HFFc6 (cell line): ENCODE results near the gene RILP. TPM values are rescaled to one million over a fixed set of nuclear protein-coding genes. Genes with fewer than 3 reads are reported as not detected.
"Not testable (repeated sequence)": the region's sequence is repeated elsewhere in the genome, so short reads cannot be mapped to it uniquely, and the experiment has no call there.

ENCODE experiments used
- DNase-seq: peaks from one replicate; pipeline ENCODE4 v3.0.0-alpha.2; 2018
- H3K27ac Mint-ChIP-seq: 2 replicates; pipeline ENCODE4 v1.8.0; 2020; ENCODE audit warnings: mild to moderate bottlenecking, mixed read lengths
- H3K27me3 Mint-ChIP-seq: 2 replicates; pipeline ENCODE4 v1.8.0; 2021; ENCODE audit warnings: mild to moderate bottlenecking, moderate library complexity, mixed read lengths; ENCODE audit not compliant: insufficient read depth
- H3K36me3 Mint-ChIP-seq: 2 replicates; pipeline ENCODE4 v1.8.0; 2021; ENCODE audit warnings: low read depth, mixed read lengths
- H3K4me1 Mint-ChIP-seq: 2 replicates; pipeline ENCODE4 v1.8.0; 2020; ENCODE audit warnings: low read depth, mixed read lengths
- H3K4me3 Mint-ChIP-seq: 2 replicates; pipeline ENCODE4 v1.8.0; 2020; ENCODE audit warnings: mild to moderate bottlenecking, moderate library complexity, mixed read lengths
- H3K9me3 Mint-ChIP-seq: 2 replicates; pipeline ENCODE4 v1.8.0; 2020; ENCODE audit warnings: mild to moderate bottlenecking, mixed read lengths
- total RNA-seq, 6 experiments: library from RNA; stranded (reverse); fragmentation: NEBNext Ultra II Directional; extraction: Animal tissue kit (Norgen Biotek cat#: 25700); gene quantifications; 2 replicates in 1 of 6; 3 replicates in 5 of 6; pipeline ENCODE4 v1.2.3, GENCODE V29; 2021
- TF ChIP-seq, protein P1 (sequence below): fragments of 200-600 bp; sonication (generic); IDR thresholded peaks from 2 replicates; pipeline ENCODE4 v1.5.0; 2021; ENCODE audit warnings: antibody characterized with exemption, mild to moderate bottlenecking

Gene RILP
- total RNA-seq, 6 experiments from 2014 or later, result 4.6 to 6.5 (median 5.0) TPM

- H3K4me1 Mint-ChIP-seq, result no peaks in the 10 kb centered on the region
- TF ChIP-seq, protein P1, sequence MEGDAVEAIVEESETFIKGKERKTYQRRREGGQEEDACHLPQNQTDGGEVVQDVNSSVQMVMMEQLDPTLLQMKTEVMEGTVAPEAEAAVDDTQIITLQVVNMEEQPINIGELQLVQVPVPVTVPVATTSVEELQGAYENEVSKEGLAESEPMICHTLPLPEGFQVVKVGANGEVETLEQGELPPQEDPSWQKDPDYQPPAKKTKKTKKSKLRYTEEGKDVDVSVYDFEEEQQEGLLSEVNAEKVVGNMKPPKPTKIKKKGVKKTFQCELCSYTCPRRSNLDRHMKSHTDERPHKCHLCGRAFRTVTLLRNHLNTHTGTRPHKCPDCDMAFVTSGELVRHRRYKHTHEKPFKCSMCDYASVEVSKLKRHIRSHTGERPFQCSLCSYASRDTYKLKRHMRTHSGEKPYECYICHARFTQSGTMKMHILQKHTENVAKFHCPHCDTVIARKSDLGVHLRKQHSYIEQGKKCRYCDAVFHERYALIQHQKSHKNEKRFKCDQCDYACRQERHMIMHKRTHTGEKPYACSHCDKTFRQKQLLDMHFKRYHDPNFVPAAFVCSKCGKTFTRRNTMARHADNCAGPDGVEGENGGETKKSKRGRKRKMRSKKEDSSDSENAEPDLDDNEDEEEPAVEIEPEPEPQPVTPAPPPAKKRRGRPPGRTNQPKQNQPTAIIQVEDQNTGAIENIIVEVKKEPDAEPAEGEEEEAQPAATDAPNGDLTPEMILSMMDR, result no peak
- H3K4me3 Mint-ChIP-seq, result no peak overlapping the region
- peaks cover 54% of the 10 kb centered on the region for H3K36me3 Mint-ChIP-seq
- no peaks in the 10 kb centered on the region for H3K9me3 Mint-ChIP-seq
- peaks cover 2% of the 10 kb centered on the region for H3K27me3 Mint-ChIP-seq
- no peak for DNase-seq
- no peak overlapping the region for H3K27ac Mint-ChIP-seq
Observed at GRCh38 chr17:1661045-1661444, 11.4 kb upstream of the RILP start.

DNA sequence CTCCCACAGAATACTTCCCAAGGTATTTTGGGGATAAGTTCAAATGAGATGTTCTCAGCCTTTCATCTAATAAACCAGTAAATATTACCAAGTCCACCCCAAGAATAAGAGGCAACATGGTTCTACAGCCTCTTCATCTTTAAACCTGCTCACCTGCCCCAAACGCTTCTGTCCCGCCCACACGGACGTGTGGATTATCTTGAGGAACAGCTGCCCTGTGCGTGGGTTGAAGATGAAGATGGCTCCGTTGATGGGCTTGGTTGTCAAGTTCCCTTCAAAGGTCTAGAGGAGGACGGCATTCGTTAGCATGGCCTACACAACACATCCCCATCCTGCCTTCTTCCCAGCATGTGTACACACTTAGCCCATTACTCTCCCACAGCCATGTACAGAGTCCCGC, 8.4 kb upstream of the RILP start:
- no peak overlapping the region for H3K4me3 Mint-ChIP-seq

DNA sequence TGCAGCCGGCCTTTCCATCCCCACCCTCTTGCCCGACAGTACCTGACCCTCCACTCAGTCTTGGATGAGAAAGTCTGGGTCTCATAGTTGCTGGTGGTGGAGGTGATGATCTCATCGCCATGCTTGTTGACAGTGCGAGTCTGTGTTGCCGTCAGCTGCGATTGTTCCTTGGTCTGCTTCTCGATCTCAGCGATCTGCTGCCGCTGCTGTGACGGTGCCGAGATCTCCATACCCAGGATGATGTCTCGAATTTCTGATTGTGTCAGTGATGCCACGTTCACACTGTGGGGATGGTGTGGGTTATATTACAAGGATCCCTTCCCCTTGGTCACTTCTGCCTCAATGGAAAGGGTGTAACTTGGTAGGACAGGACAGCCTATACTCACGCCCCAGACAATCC, 4.1 kb upstream of the RILP start:
- Mint-ChIP-seq H3K4me3 (no peak overlapping the region), H3K36me3 (peaks cover 50% of the 10 kb centered on the region), H3K4me1 (peaks cover 7% of the 10 kb centered on the region), H3K27ac (no peak overlapping the region), H3K27me3 (no peaks in the 10 kb centered on the region; the same call in 1 of the 2 replicates), H3K9me3 (no peaks in the 10 kb centered on the region)
- TF ChIP-seq, protein P1, result no peak
- DNase-seq, result no peak

More for the DNA sequence above, 8.4 kb upstream of the RILP start:
- Mint-ChIP-seq H3K27ac (no peak overlapping the region), H3K36me3 (peaks cover 71% of the 10 kb centered on the region), H3K9me3 (no peaks in the 10 kb centered on the region), H3K27me3 (peaks cover 2% of the 10 kb centered on the region), H3K4me1 (no peaks in the 10 kb centered on the region)
- no peak for DNase-seq
- TF ChIP-seq, protein P1, result no peak

- H3K4me3 Mint-ChIP-seq, DNase-seq, H3K27ac Mint-ChIP-seq, H3K27me3 Mint-ChIP-seq, H3K9me3 Mint-ChIP-seq, H3K4me1 Mint-ChIP-seq: not testable (repeated sequence)
- peaks cover 41% of the 10 kb centered on the region for H3K36me3 Mint-ChIP-seq
Observed at GRCh38 chr17:1652794-1653193, 3.1 kb upstream of the RILP start.

GRCh38 chr17:1651559-1651844, 1.8 kb upstream of the RILP start:
- Mint-ChIP-seq H3K36me3 (peaks cover 32% of the 10 kb centered on the region), H3K27ac (no peak overlapping the region), H3K4me1 (peaks cover 12% of the 10 kb centered on the region), H3K9me3 (no peaks in the 10 kb centered on the region), H3K4me3 (no peak overlapping the region), H3K27me3 (no peaks in the 10 kb centered on the region)
- TF ChIP-seq, protein P1, result no peak
- no peak for DNase-seq

DNA sequence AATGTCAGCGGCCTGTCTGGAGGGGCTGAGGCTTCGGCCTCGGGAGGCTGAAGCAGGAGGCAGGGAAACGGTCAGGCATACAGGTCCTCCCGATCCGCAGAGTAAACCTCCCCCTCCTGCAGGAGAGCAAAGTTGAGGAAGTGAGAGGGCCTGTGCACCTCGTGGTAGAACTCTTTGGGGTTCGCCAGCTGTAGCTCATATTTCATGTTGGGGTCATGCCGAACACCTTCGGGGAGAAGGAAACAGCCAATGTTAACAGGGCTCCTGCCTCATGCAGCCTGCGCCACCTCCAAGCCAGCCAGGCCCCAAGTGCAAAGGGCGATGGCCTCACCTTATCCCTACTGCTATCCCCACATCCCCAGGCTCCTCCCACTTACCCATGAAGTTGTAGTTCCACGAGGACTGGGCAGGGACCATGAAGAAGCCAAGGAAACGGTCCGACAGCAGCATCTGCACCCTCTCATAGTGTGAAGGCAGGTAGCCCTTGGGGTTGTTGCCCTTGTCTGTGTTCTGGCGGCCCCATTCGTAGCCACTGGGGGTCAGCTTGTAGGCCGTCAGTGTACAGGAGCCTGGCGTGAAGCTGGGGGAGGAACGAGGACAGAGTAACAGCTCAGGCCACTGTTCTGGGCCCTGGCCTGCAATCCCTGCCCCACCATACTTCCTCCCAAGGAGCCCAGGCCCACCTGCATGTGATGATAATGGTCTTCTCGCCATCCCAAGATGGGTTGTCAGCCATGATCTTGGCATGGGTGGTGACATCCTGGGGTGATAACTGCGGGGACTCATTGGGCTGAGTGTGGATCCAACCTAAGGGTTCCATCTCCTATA, 1.3 kb upstream of the RILP start:
- no peaks in the 10 kb centered on the region for H3K27me3 Mint-ChIP-seq
- peaks cover 27% of the 10 kb centered on the region for H3K36me3 Mint-ChIP-seq
- H3K4me3 Mint-ChIP-seq, result no peak overlapping the region
- TF ChIP-seq, protein P1, result no peak
- no peaks in the 10 kb centered on the region for H3K9me3 Mint-ChIP-seq
- no peak for DNase-seq
- H3K4me1 Mint-ChIP-seq, result peaks cover 12% of the 10 kb centered on the region
- no peak overlapping the region for H3K27ac Mint-ChIP-seq
